Karpas-422 (cell line): ENCODE results near the gene C19orf25. TPM values are rescaled to one million over a fixed set of nuclear protein-coding genes. Genes with fewer than 3 reads are reported as not detected.

Experiments used
- DNase-seq: peaks from one replicate; pipeline ENCODE4 v3.0.0-alpha.2; 2015
- H2AFZ ChIP-seq: fragments of 200-600 bp; sonication (generic); 2 replicates; pipeline ENCODE4 v1.6.1; 2014; ENCODE audit warnings: antibody characterized with exemption, low read length, mixed read lengths
- H3K27ac ChIP-seq: fragments of 200-600 bp; sonication (generic); 2 replicates; pipeline ENCODE4 v1.5.1; 2014; ENCODE audit warnings: mild to moderate bottlenecking, low read length, moderate library complexity
- H3K27me3 ChIP-seq: fragments of 200-600 bp; sonication (generic); 2 replicates; pipeline ENCODE4 v1.6.1; 2014; ENCODE audit warnings: low read length, mixed read lengths
- H3K36me3 ChIP-seq: fragments of 200-600 bp; sonication (generic); 2 replicates; pipeline ENCODE4 v1.6.1; 2014; ENCODE audit warnings: low read length, mixed read lengths; ENCODE audit not compliant: insufficient read depth
- H3K4me1 ChIP-seq: fragments of 200-600 bp; sonication (generic); 2 replicates; pipeline ENCODE4 v1.6.1; 2014; ENCODE audit warnings: mild to moderate bottlenecking, low read length, mixed read lengths
- H3K4me2 ChIP-seq: fragments of 200-600 bp; sonication (generic); 2 replicates; pipeline ENCODE4 v1.6.1; 2014; ENCODE audit warnings: low read length, low read depth, mild to moderate bottlenecking; ENCODE audit not compliant: poor library complexity, severe bottlenecking
- H3K4me3 ChIP-seq: fragments of 200-600 bp; sonication (generic); 2 replicates; pipeline ENCODE4 v1.5.1; 2014; ENCODE audit warnings: mild to moderate bottlenecking, antibody characterized with exemption, low read length, mixed read lengths
- H3K79me2 ChIP-seq: fragments of 200-600 bp; sonication (generic); 2 replicates; pipeline ENCODE4 v1.6.1; 2014; ENCODE audit warnings: mild to moderate bottlenecking, low read length, mixed read lengths
- H3K9ac ChIP-seq: fragments of 200-600 bp; sonication (generic); 2 replicates; pipeline ENCODE4 v1.6.0; 2014; ENCODE audit warnings: low read length
- H3K9me2 ChIP-seq: fragments of 200-600 bp; sonication (generic), shearing (Covaris generic); replicated peaks from 2 replicates; pipeline ENCODE4 v1.6.0; 2014; ENCODE audit warnings: mild to moderate bottlenecking, low read length, moderate library complexity; ENCODE audit not compliant: insufficient read depth
- H3K9me3 ChIP-seq: fragments of 300-700, 200-600 bp; sonication (generic); 2 replicates; pipeline ENCODE4 v1.6.1; 2014; ENCODE audit warnings: low read length, mixed read lengths
- H4K20me1 ChIP-seq: fragments of 200-600 bp; sonication (generic); 2 replicates; pipeline ENCODE4 v1.6.1; 2014; ENCODE audit warnings: mild to moderate bottlenecking, antibody characterized with exemption, low read length, low read depth; ENCODE audit not compliant: insufficient read depth
- total RNA-seq: library from RNA; depleted of rRNA; stranded (reverse); fragments of >200 nt; shearing (Covaris generic); gene quantifications from 2 replicates; pipeline ENCODE4 v1.2.3, GENCODE V29; 2014; ENCODE audit warnings: low replicate concordance

The C19orf25 gene
- total RNA-seq, 1 experiment from 2014 or later: 26.4 TPM

DNA sequence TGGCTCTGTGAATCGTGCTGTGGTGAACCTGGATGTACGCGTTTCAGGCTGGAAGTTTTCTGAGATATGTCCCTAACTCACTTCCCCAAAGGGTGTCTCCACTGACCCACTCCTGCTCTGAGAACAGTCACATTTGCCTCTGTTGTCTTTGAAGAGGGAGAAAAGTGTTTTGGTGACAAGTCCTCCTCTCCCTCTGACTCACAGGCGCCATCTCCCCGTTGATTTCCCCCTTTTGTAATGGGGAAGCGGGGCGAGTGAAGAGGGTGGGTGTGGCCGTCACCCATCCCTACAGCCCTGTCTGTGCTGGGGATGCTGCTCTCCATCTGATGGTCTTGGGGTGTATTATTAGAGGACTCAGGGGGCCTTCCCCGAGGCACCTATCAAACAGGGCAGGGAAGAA lies 19.5 kb downstream of the C19orf25 start:
- H3K9ac ChIP-seq: no peak overlapping the region
- H3K4me2 ChIP-seq: no peak overlapping the region
- no peak overlapping the region for H2AFZ ChIP-seq
- H4K20me1 ChIP-seq: no peaks in the 10 kb centered on the region
- no peaks in the 10 kb centered on the region for H3K27me3 ChIP-seq
- H3K9me2 ChIP-seq: no peaks in the 10 kb centered on the region
- no peak overlapping the region for H3K4me3 ChIP-seq
- DNase-seq: no peak
- H3K36me3 ChIP-seq: no peaks in the 10 kb centered on the region
- H3K27ac ChIP-seq: no peak overlapping the region
- H3K4me1 ChIP-seq: peaks cover 3% of the 10 kb centered on the region; the same call in 1 of the 2 replicates
- no peaks in the 10 kb centered on the region for H3K9me3 ChIP-seq
- H3K79me2 ChIP-seq: no peaks in the 10 kb centered on the region

DNA sequence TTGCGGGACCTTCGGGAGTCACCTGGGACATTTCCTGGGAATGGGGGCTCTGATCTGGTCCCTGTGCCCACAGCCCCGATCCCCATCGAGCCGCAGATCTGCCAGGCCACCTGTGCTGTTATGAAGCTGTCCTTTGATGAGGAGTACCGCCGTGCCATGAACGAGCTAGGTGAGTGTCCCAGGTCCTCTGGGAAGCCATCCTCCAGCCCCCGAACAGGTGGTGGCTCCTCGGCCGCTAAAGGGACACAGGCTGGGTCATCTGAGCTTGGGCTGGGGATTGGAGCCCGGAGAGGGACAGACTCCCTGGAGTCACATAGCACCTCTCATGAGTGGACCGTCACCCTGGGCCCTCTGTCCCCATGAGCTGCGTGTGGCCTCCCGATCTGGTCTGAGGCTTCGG lies 21.1 kb downstream of the C19orf25 start:
- Histone ChIP-seq H3K4me3 (no peak overlapping the region), H3K9ac (no peak overlapping the region), H3K4me1 (peaks cover 3% of the 10 kb centered on the region; the same call in 1 of the 2 replicates), H3K36me3 (no peaks in the 10 kb centered on the region), H2AFZ (no peak overlapping the region), H3K4me2 (no peak overlapping the region), H3K9me3 (no peaks in the 10 kb centered on the region), H3K79me2 (no peaks in the 10 kb centered on the region), H3K27ac (no peak overlapping the region), H3K9me2 (no peaks in the 10 kb centered on the region), H4K20me1 (no peaks in the 10 kb centered on the region), H3K27me3 (no peaks in the 10 kb centered on the region)
- DNase-seq: no peak

DNA sequence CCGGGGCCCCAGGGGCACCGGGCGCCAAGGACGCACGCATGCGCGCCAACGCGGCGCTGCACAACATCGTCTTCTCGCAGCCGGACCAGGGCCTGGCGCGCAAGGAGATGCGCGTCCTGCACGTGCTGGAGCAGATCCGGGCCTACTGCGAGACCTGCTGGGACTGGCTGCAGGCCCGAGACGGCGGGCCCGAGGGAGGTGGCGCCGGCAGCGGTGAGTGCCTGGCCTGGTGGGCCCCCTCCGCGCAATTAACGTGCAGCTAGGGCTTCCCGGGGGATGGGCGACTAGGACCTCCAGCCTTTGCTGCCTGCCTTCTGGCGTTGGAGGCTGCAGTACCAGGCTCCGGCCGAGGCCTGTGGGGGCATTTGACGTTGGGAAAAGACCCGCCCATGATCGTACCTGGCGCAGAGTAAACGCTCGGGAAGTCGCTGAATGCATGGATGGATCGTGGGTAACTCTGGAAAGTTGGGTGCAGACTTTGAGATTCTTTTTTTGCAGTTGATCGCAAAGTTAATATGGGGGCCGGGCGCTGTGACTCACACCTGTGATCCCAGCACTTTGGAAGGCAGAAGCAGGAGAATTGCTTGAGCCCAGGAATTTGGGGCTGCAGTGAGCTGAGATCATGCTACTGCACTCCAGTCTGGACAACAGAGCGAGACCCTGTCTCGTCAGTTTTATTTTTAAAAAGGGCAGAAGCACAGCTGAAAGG lies 21.8 kb downstream of the C19orf25 start:
- DNase-seq: no peak

DNA sequence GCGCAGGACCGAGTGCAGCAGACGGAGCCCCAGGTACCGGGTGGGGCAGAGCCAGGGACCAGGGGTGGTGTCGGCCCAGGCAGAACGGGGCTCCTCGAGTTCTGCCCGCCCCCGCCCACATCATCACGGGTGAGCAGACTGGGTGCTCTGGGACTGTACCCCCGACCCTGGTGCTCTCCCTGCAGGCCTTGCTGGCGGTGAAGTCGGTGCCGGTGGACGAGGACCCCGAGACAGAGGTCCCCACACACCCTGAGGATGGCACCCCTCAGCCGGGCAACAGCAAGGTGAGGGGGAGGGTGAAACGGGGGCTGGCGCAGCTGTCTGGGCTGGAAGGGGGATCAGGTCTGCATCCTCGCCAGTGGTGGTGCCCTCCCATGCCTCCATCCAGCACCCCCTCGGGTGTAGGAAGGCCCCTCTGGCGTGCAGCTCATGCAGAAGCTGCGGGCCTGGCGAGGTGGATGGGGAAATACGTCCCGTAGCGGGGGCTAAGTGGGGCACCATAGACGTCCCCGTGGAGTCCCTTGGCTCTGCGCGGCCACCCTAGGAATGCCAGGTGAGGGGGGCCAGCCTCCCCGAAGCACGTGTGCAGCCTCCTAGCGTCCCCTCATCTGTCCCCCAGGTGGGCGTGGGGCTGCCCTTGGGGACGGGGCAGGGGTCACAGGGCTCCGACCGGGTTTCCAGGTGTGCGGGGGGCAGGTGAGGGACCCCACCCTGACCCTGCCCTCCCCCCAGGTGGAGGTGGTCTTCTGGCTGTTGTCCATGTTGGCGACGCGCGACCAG lies 22.7 kb downstream of the C19orf25 start:
- Histone ChIP-seq H3K4me3 (no peak overlapping the region), H4K20me1 (no peaks in the 10 kb centered on the region), H3K9me2 (no peaks in the 10 kb centered on the region), H3K27ac (no peak overlapping the region), H3K4me2 (no peak overlapping the region), H3K27me3 (no peaks in the 10 kb centered on the region), H3K9ac (no peak overlapping the region), H2AFZ (no peak overlapping the region), H3K36me3 (no peaks in the 10 kb centered on the region), H3K4me1 (peaks cover 3% of the 10 kb centered on the region; the same call in 1 of the 2 replicates), H3K9me3 (no peaks in the 10 kb centered on the region), H3K79me2 (no peaks in the 10 kb centered on the region)
- no peak for DNase-seq

More for the DNA sequence above, 21.8 kb downstream of the C19orf25 start:
- H3K9ac ChIP-seq: no peak overlapping the region
- H3K36me3 ChIP-seq: no peaks in the 10 kb centered on the region
- H3K79me2 ChIP-seq: no peaks in the 10 kb centered on the region
- H2AFZ ChIP-seq: no peak overlapping the region
- no peak overlapping the region for H3K4me3 ChIP-seq
- no peaks in the 10 kb centered on the region for H4K20me1 ChIP-seq
- H3K9me2 ChIP-seq: no peaks in the 10 kb centered on the region
- peaks cover 3% of the 10 kb centered on the region; the same call in 1 of the 2 replicates for H3K4me1 ChIP-seq
- no peaks in the 10 kb centered on the region for H3K9me3 ChIP-seq
- H3K4me2 ChIP-seq: no peak overlapping the region
- H3K27me3 ChIP-seq: no peaks in the 10 kb centered on the region
- no peak overlapping the region for H3K27ac ChIP-seq

- no peak overlapping the region for H3K9ac ChIP-seq
- no peak overlapping the region for H2AFZ ChIP-seq
- 0 out of 2 replicates have a peak, but pooled peaks cover 1% of the 10 kb centered on the region for H3K27me3 ChIP-seq
- no peaks in the 10 kb centered on the region for H3K36me3 ChIP-seq
- peaks cover 3% of the 10 kb centered on the region; the same call in 1 of the 2 replicates for H3K4me1 ChIP-seq
- no peaks in the 10 kb centered on the region for H3K9me2 ChIP-seq
- H3K9me3 ChIP-seq: no peaks in the 10 kb centered on the region
- peak overlapping the region; percentile 29 for H3K4me2 ChIP-seq
- no peaks in the 10 kb centered on the region for H3K79me2 ChIP-seq
- peaks cover 2% of the 10 kb centered on the region; the same call in 1 of the 2 replicates for H4K20me1 ChIP-seq
- H3K27ac ChIP-seq: no peak overlapping the region
- no peak overlapping the region for H3K4me3 ChIP-seq
- DNase-seq: peak; percentile 97
Measured at GRCh38 chr19:1455336-1456120, 23.5 kb downstream of the C19orf25 start.

GRCh38 chr19:1455002-1455335 lies 24.0 kb downstream of the C19orf25 start:
- Histone ChIP-seq H3K9me2 (no peaks in the 10 kb centered on the region), H3K4me3 (no peak overlapping the region), H3K27me3 (0 out of 2 replicates have a peak, but pooled peaks cover 2% of the 10 kb centered on the region), H3K9me3 (no peaks in the 10 kb centered on the region), H3K27ac (no peak overlapping the region), H3K4me1 (peaks cover 8% of the 10 kb centered on the region), H3K4me2 (peak overlapping the region; percentile 29), H3K36me3 (no peaks in the 10 kb centered on the region), H3K79me2 (no peaks in the 10 kb centered on the region), H3K9ac (no peak overlapping the region), H4K20me1 (peaks cover 7% of the 10 kb centered on the region; the same call in 1 of the 2 replicates), H2AFZ (no peak overlapping the region)
- no peak for DNase-seq

GRCh38 chr19:1453525-1454364 lies 25.3 kb downstream of the C19orf25 start:
- Histone ChIP-seq H3K9me3 (no peaks in the 10 kb centered on the region), H3K27me3 (0 out of 2 replicates have a peak, but pooled peaks cover 2% of the 10 kb centered on the region)

More at GRCh38 chr19:1453525-1454364, 25.3 kb downstream of the C19orf25 start:
- Histone ChIP-seq H3K4me2 (no peak overlapping the region), H4K20me1 (peaks cover 7% of the 10 kb centered on the region; the same call in 1 of the 2 replicates), H3K4me3 (no peak overlapping the region), H3K36me3 (no peaks in the 10 kb centered on the region), H3K9ac (no peak overlapping the region), H3K27ac (no peak overlapping the region), H3K9me2 (no peaks in the 10 kb centered on the region), H3K79me2 (no peaks in the 10 kb centered on the region), H2AFZ (no peak overlapping the region), H3K4me1 (peaks cover 17% of the 10 kb centered on the region)
- DNase-seq: peak; percentile 80
